NCI-H2227 treated with DMSO at 0.1 percent for 48 hours (cell line): ENCODE data around the gene CHRD.
"Not testable (repeated sequence)": the region's sequence is repeated elsewhere in the genome, so short reads cannot be mapped to it uniquely, and the experiment has no call there.

Source experiments
- DNase-seq: peaks from one replicate; lab custom pipeline; 2025; lab: John Stamatoyannopoulos, UW

CHRD gene

GRCh38 chr3:184379358-184380184 lies at the start of gene CHRD:
CHRD (plus strand) TSS chr3:184380054; CDS start chr3:184380319, 265 bp downstream.
- DNase-seq: no peak

- no peak for DNase-seq
Measured at GRCh38 chr3:184332370-184333090, 47.3 kb upstream of the CHRD start.

GRCh38 chr3:184333190-184333589 lies 46.7 kb upstream of the CHRD start:
- DNase-seq: no peak

- DNase-seq: no peak
Measured at GRCh38 chr3:184333700-184334099, 46.2 kb upstream of the CHRD start.

- DNase-seq: no peak
Measured at GRCh38 chr3:184334470-184335158, 45.2 kb upstream of the CHRD start.

- DNase-seq: no peak
Measured at GRCh38 chr3:184335291-184335660, 44.6 kb upstream of the CHRD start.

GRCh38 chr3:184335661-184336546 lies 44.0 kb upstream of the CHRD start:
- DNase-seq: peak; percentile 89

- DNase-seq: peak; percentile 24
Measured at GRCh38 chr3:184336547-184337398, 43.1 kb upstream of the CHRD start.

- DNase-seq: no peak
Measured at GRCh38 chr3:184337399-184337714, 42.5 kb upstream of the CHRD start, which contains the start of gene FAM131A. FAM131A (plus strand) TSS chr3:184337600; CDS start chr3:184337631, 31 bp downstream.

GRCh38 chr3:184337981-184338380 lies 41.9 kb upstream of the CHRD start:
- DNase-seq: no peak

- DNase-seq: peak; percentile 90
Measured at GRCh38 chr3:184338511-184338945, 41.3 kb upstream of the CHRD start.

GRCh38 chr3:184339001-184339400 lies 40.9 kb upstream of the CHRD start:
- peak; percentile 34 for DNase-seq

- DNase-seq: not testable (repeated sequence)
Measured at GRCh38 chr3:184339451-184340135, 40.3 kb upstream of the CHRD start.

GRCh38 chr3:184341925-184342324 lies 37.9 kb upstream of the CHRD start:
- no peak for DNase-seq

GRCh38 chr3:184343200-184343876 lies 36.5 kb upstream of the CHRD start:
- no peak for DNase-seq

- DNase-seq: no peak
Measured at GRCh38 chr3:184344579-184345316, 35.1 kb upstream of the CHRD start.

- DNase-seq: peak; percentile 72
Measured at GRCh38 chr3:184345317-184346144, 34.3 kb upstream of the CHRD start.
